Osteocyte (in vitro differentiated cells): Measurements from ENCODE around the gene PTX4. TPM values are rescaled to one million over a fixed set of nuclear protein-coding genes. Genes with fewer than 3 reads are reported as not detected.

Source experiments
- DNase-seq: peaks from one replicate; pipeline ENCODE4 v3.0.0; 2021; ENCODE audit warnings: mixed read lengths; ENCODE audit not compliant: unreplicated experiment; ENCODE audit errors: extremely low spot score
- H3K27ac Mint-ChIP-seq: one replicate; pipeline ENCODE4 v1.8.0; 2021; ENCODE audit warnings: mild to moderate bottlenecking, mixed read lengths; ENCODE audit not compliant: unreplicated experiment
- H3K27me3 Mint-ChIP-seq: one replicate; pipeline ENCODE4 v1.8.0; 2021; ENCODE audit warnings: mixed read lengths; ENCODE audit not compliant: unreplicated experiment
- H3K36me3 Mint-ChIP-seq: one replicate; pipeline ENCODE4 v1.8.0; 2021; ENCODE audit warnings: mixed read lengths; ENCODE audit not compliant: unreplicated experiment
- H3K4me1 Mint-ChIP-seq: one replicate; pipeline ENCODE4 v1.8.0; 2021; ENCODE audit warnings: mixed read lengths; ENCODE audit not compliant: unreplicated experiment
- H3K4me3 Mint-ChIP-seq: one replicate; pipeline ENCODE4 v1.8.0; 2021; ENCODE audit warnings: mild to moderate bottlenecking, moderate library complexity, mixed read lengths; ENCODE audit not compliant: unreplicated experiment
- H3K9me3 Mint-ChIP-seq: one replicate; pipeline ENCODE4 v1.8.0; 2021; ENCODE audit warnings: mixed read lengths; ENCODE audit not compliant: unreplicated experiment
- total RNA-seq: library from RNA; stranded (reverse); gene quantifications from 2 replicates; pipeline ENCODE4 v1.2.1, GENCODE V29; 2021
- TF ChIP-seq, protein P1 (sequence below): fragments of 200-600 bp; sonication (generic); IDR thresholded peaks from 2 replicates; pipeline ENCODE4 v1.5.0; 2021; ENCODE audit warnings: antibody characterized with exemption, mild to moderate bottlenecking, moderate library complexity

PTX4 gene
- total RNA-seq, 1 donor from 2014 or later: not detected

DNA sequence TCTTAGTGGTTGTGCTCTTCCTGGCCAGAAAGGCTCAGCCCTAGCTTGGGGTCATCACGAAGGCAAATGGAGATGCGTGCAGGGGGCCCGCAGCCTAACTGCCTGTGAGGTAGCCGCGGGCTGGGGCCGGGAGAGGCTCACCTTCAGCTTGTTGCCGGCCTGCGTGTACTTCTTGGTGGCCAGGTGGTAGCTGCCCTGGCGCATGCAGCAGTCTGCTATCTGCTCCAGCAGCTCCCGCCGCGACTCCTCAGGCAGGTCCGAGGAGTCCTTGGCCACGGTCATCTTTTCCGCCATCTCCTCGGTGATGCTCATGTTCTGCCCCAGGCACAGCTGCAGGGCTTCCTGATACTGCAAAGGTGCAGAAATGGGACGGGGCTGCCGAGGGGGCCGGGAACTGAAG, 31.7 kb upstream of the PTX4 start:
- peaks cover 18% of the 10 kb centered on the region for H3K36me3 Mint-ChIP-seq
- no peak overlapping the region for H3K27ac Mint-ChIP-seq
- DNase-seq: no peak

DNA sequence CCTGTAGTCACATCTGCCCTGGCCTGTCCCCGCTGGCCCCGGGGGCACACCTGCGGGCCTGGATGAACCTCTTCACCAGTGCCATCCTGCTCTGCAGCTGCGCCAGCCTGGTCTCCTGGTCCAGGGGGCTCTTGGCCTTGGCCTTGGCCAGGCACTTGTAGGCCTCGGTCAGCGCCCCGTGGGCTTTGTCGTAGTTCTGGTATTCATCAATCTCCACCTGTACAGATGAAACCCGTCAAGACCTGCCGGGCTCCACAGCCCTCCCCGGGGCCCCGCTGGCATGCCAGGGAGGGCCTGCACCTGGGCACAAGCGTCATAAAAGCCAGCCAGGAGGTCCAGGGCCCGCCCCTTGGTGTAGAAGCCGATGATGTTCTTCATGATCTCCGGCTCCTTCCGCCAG, 31.1 kb upstream of the PTX4 start:
- no peak for DNase-seq
- Mint-ChIP-seq H3K4me1 (no peaks in the 10 kb centered on the region), H3K9me3 (no peaks in the 10 kb centered on the region), H3K4me3 (no peak overlapping the region), H3K27ac (no peak overlapping the region), H3K27me3 (no peaks in the 10 kb centered on the region), H3K36me3 (peaks cover 21% of the 10 kb centered on the region)
- TF ChIP-seq, protein P1, sequence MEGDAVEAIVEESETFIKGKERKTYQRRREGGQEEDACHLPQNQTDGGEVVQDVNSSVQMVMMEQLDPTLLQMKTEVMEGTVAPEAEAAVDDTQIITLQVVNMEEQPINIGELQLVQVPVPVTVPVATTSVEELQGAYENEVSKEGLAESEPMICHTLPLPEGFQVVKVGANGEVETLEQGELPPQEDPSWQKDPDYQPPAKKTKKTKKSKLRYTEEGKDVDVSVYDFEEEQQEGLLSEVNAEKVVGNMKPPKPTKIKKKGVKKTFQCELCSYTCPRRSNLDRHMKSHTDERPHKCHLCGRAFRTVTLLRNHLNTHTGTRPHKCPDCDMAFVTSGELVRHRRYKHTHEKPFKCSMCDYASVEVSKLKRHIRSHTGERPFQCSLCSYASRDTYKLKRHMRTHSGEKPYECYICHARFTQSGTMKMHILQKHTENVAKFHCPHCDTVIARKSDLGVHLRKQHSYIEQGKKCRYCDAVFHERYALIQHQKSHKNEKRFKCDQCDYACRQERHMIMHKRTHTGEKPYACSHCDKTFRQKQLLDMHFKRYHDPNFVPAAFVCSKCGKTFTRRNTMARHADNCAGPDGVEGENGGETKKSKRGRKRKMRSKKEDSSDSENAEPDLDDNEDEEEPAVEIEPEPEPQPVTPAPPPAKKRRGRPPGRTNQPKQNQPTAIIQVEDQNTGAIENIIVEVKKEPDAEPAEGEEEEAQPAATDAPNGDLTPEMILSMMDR: no peak

More for the DNA sequence above, 31.7 kb upstream of the PTX4 start:
- H3K4me3 Mint-ChIP-seq: no peak overlapping the region
- TF ChIP-seq, protein P1: no peak
- H3K4me1 Mint-ChIP-seq: no peaks in the 10 kb centered on the region
- no peaks in the 10 kb centered on the region for H3K27me3 Mint-ChIP-seq
- no peaks in the 10 kb centered on the region for H3K9me3 Mint-ChIP-seq

DNA sequence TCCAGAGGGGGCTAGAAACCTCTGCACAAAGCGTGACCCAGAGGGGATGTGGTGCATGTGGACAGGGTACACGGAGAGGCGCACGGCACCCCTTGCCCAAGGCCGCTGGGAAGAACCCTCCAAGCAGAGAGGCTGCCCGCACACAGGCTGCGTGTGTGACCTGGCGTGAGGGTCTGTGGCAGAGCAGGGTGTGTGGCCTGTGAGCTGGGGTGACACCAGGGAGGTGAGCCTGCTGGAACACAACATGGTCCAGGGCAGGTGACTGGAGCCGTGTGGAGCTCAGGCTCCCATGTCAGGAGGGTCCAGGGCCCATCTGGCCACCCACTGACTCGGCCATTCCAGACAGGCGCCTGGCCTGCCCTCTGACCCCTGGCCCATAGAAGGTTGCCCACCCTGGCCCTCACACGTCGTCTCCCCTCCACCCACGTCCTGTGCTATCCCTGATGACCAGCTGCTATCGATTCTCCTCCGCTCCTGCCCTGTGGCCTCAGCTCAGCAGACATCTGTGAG, 29.9 kb upstream of the PTX4 start:
- TF ChIP-seq, protein P1: no peak
- H3K36me3 Mint-ChIP-seq: peaks cover 21% of the 10 kb centered on the region
- H3K4me1 Mint-ChIP-seq: no peaks in the 10 kb centered on the region
- H3K27me3 Mint-ChIP-seq: no peaks in the 10 kb centered on the region
- H3K9me3 Mint-ChIP-seq: no peaks in the 10 kb centered on the region
- no peak overlapping the region for H3K27ac Mint-ChIP-seq
- no peak overlapping the region for H3K4me3 Mint-ChIP-seq
- no peak for DNase-seq

DNA sequence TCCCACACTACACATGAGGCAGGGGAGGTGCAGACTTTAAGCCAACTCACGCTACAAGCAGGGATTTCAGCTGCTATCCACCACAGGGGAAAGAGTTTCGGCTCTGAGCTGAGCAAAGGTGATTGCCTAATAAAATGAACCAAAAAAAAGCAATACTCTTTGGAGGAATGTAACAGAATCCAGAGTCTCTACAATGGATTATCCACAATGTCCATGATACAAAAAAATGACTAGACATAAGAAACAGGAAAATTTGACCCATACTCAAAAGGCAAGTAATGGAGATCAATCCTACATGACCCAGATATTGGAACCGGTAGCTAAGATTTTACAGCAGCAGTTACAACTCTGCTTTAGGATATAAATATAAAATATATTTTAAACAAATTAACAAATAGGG, 25.8 kb upstream of the PTX4 start:
- H3K27ac Mint-ChIP-seq: no peak overlapping the region
- H3K4me1 Mint-ChIP-seq: no peaks in the 10 kb centered on the region
- TF ChIP-seq, protein P1: no peak
- H3K4me3 Mint-ChIP-seq: no peak overlapping the region
- H3K27me3 Mint-ChIP-seq: no peaks in the 10 kb centered on the region
- no peak for DNase-seq
- peaks cover 23% of the 10 kb centered on the region for H3K36me3 Mint-ChIP-seq
- no peaks in the 10 kb centered on the region for H3K9me3 Mint-ChIP-seq

DNA sequence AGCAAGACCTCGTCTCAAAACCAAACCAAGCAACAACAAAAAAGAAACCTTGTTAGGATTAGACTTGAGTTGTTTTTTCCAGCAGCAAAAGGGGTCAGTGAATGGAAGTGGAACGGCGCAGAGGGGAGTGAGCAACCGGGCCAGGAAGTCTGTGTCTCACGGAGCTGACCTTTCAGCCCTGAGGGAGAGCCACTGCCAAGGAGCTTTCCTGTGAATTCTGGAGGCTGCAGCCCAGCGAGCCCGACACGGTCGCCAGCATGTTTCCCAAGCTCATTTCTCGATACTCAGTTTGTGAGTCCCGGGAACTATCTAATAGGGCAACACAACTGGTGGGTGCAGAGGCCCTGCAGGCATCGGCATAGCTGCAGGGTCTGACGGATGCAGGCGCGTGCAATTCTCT, 24.0 kb upstream of the PTX4 start:
- TF ChIP-seq, protein P1: no peak
- no peak overlapping the region for H3K4me3 Mint-ChIP-seq
- H3K27ac Mint-ChIP-seq: no peak overlapping the region
- peaks cover 17% of the 10 kb centered on the region for H3K36me3 Mint-ChIP-seq
- H3K9me3 Mint-ChIP-seq: no peaks in the 10 kb centered on the region
- no peaks in the 10 kb centered on the region for H3K27me3 Mint-ChIP-seq
- DNase-seq: no peak
- no peaks in the 10 kb centered on the region for H3K4me1 Mint-ChIP-seq
